Immature natural killer cell (primary cell): Measurements from ENCODE around the gene GLI1. TPM values are rescaled to one million over a fixed set of nuclear protein-coding genes. Genes with fewer than 3 reads are reported as not detected.
A peak's percentile ranks its signal among the peaks of the same experiment; 100 is the strongest.

Source experiments
- DNase-seq, 3 donors: peaks; one replicate each; pipeline ENCODE4 v3.0.0; 2022; ENCODE audit warnings: mixed read lengths in 1 of 3
- H3K27ac Mint-ChIP-seq, 6 donors: one replicate each; pipeline ENCODE4 v1.8.0; 2020; ENCODE audit warnings: mixed read lengths in 6 of 6, mild to moderate bottlenecking in 5 of 6, inconsistent platforms in 4 of 6, moderate library complexity in 3 of 6
- H3K27me3 Mint-ChIP-seq, 3 donors: one replicate each; pipeline ENCODE4 v1.8.0; 2020 to 2021; ENCODE audit warnings: low read depth in 3 of 3, mild to moderate bottlenecking in 3 of 3, mixed read lengths in 3 of 3, moderate library complexity in 3 of 3, inconsistent platforms in 1 of 3
- H3K36me3 Mint-ChIP-seq, 3 donors: one replicate each; pipeline ENCODE4 v1.8.0; 2020; ENCODE audit warnings: mixed read lengths in 3 of 3, inconsistent platforms in 2 of 3, mild to moderate bottlenecking in 2 of 3
- H3K4me1 Mint-ChIP-seq, 2 donors: one replicate each; pipeline ENCODE4 v1.8.0; 2020; ENCODE audit warnings: inconsistent platforms in 2 of 2, mild to moderate bottlenecking in 2 of 2, mixed read lengths in 2 of 2, moderate library complexity in 1 of 2
- H3K4me3 Mint-ChIP-seq, 5 donors: one replicate each; pipeline ENCODE4 v1.8.0; 2020; ENCODE audit warnings: mild to moderate bottlenecking in 5 of 5, mixed read lengths in 5 of 5, inconsistent platforms in 3 of 5, moderate library complexity in 3 of 5
- H3K9me3 Mint-ChIP-seq, 6 donors: one replicate each; pipeline ENCODE4 v1.8.0; 2020; ENCODE audit warnings: mild to moderate bottlenecking in 6 of 6, mixed read lengths in 6 of 6, inconsistent platforms in 4 of 6, moderate library complexity in 3 of 6
- polyA plus RNA-seq, 3 donors: library from polyadenylated mRNA; unstranded; fragments of 300-500 nt; fragmentation: Illumina TruSeq; gene quantifications; one replicate each; pipeline ENCODE4 v1.2.3, GENCODE V29; 2021

Gene GLI1
- polyA plus RNA-seq, 3 donors from 2014 or later = 0.33 to 0.40 TPM; not detected in 1

DNA sequence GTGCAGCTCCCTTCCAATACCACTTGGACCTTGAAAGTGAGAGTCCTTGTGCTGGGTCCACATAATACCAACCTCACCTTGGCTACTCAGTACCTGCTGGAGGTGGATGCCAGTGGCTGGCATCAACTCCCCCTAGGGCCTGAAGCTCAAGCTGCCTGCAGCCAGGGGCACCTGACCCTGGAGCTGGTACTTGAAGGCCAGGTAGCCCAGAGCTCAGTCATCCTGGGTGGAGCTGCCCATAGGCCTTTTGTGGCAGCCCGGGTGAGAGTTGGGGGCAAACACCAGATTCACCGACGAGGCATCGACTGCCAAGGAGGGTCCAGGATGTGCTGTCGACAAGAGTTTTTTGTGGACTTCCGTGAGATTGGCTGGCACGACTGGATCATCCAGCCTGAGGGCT is 10.2 kb upstream of the GLI1 start:
- H3K4me1 Mint-ChIP-seq = no peaks in the 10 kb centered on the region

GRCh38 chr12:57450057-57450456 is 9.5 kb upstream of the GLI1 start:
- Mint-ChIP-seq H3K36me3 (peaks cover 0 to 4% (median 0%) of the 10 kb centered on the region in 3 donors), H3K27ac (no peak overlapping the region), H3K27me3 (peaks cover 0 to 2% (median 2%) of the 10 kb centered on the region in 3 donors)

More for the DNA sequence above, 10.2 kb upstream of the GLI1 start:
- Mint-ChIP-seq H3K4me3 (no peak overlapping the region), H3K27me3 (peaks cover 0 to 2% (median under 1%) of the 10 kb centered on the region in 3 donors), H3K36me3 (peaks cover 0 to 4% (median 0%) of the 10 kb centered on the region in 3 donors), H3K27ac (no peak overlapping the region), H3K9me3 (no peaks in the 10 kb centered on the region)
- no peak for DNase-seq

GRCh38 chr12:57451233-57451778 is 8.3 kb upstream of the GLI1 start:
- Mint-ChIP-seq H3K27me3 (peaks cover 0 to 4% (median 2%) of the 10 kb centered on the region in 3 donors), H3K4me3 (no peak overlapping the region), H3K36me3 (peaks cover 0 to 4% (median 0%) of the 10 kb centered on the region in 3 donors), H3K9me3 (no peaks in the 10 kb centered on the region), H3K27ac (no peak overlapping the region), H3K4me1 (peaks cover 3 to 5% of the 10 kb centered on the region in 2 donors)
- DNase-seq = no peak

More at GRCh38 chr12:57450057-57450456, 9.5 kb upstream of the GLI1 start:
- no peak for DNase-seq
- Mint-ChIP-seq H3K9me3 (no peaks in the 10 kb centered on the region), H3K4me3 (no peak overlapping the region), H3K4me1 (no peaks in the 10 kb centered on the region)

DNA sequence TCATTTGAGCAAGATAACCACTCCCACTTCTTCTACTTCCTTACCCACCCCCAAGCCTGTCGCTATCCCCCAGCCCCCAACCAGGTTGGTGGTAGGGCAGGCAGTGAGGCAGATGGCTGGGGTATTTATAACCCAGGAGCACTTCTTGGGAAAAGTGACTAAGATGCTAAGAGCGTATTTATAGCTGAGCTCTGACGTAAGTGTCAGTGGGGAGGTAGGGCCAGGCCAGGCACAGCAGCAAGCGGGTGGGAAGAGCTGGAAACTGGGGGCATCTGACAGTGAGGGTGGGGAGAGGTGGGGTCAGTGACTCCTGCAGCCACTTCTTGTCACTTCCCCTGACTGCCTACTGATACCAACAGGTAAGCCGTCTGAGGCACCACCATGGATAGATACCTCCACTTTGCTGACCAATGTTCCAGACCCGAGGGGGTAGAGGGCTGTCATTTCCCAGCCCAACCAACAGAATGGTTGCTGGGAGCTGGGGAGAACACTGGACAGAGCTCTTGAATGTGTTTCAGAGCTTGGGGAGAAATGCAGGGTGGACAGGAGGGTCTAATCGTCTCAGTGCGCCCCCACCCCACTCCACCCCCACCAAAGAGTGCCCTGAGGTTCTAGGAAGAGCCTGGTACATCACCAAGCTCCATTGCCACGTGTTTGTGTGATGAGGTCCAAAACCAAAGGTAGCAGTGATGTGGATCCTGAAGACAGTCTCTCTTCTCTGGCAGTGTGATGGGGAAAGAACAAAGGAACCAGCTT is 7.2 kb upstream of the GLI1 start:
- no peak overlapping the region for H3K4me3 Mint-ChIP-seq
- H3K4me1 Mint-ChIP-seq = peaks cover 3 to 6% of the 10 kb centered on the region in 2 donors
- no peak for DNase-seq
- no peaks in the 10 kb centered on the region for H3K36me3 Mint-ChIP-seq
- no peaks in the 10 kb centered on the region for H3K9me3 Mint-ChIP-seq
- peaks cover 0 to 4% (median 4%) of the 10 kb centered on the region in 3 donors for H3K27me3 Mint-ChIP-seq
- no peak overlapping the region for H3K27ac Mint-ChIP-seq

DNA sequence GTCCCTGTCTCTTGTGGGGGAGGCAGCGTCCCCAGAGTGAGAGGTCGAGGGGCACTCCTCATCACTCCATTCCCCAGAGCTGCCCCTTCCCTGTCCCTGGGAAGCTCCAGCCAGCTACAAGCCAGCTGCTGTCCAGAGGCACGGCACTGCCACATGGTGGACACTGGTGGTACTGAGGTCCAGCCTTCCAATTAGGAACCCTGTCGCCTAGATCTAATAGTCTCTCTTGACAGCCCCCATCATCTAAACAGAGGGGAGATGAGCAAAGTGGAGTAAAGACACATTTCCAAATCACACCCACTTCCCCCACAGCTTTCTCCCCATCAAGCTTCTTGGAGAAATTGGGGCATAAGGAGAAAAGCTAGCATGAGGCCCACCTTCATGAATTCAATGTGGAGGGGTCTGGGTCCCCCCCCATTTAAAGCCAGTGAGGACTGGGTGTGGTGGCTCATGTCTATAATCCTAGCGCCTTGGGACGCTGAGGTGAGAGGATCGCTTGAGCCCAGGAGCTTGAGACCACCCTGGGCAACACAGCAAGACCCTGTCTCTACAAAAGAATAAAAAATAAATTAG is 6.6 kb upstream of the GLI1 start:
- H3K36me3 Mint-ChIP-seq = no peaks in the 10 kb centered on the region
- H3K9me3 Mint-ChIP-seq = no peaks in the 10 kb centered on the region
- no peak overlapping the region for H3K4me3 Mint-ChIP-seq
- H3K27me3 Mint-ChIP-seq = peaks cover 0 to 4% (median 4%) of the 10 kb centered on the region in 3 donors
- peaks cover 3 to 6% of the 10 kb centered on the region in 2 donors for H3K4me1 Mint-ChIP-seq
- H3K27ac Mint-ChIP-seq = no peak overlapping the region
- DNase-seq = peak; percentile 40 to 47 (median 40)

- Mint-ChIP-seq H3K27me3 (peaks cover 3 to 4% (median 4%) of the 10 kb centered on the region in 3 donors), H3K36me3 (no peaks in the 10 kb centered on the region), H3K9me3 (no peaks in the 10 kb centered on the region), H3K4me1 (peaks cover 9 to 13% of the 10 kb centered on the region in 2 donors), H3K4me3 (no peak overlapping the region), H3K27ac (no peak overlapping the region)
- DNase-seq = no peak
These were observed 5.4 kb upstream of the GLI1 start for GRCh38 chr12:57454213-57454565.

GRCh38 chr12:57454566-57455373 is 4.8 kb upstream of the GLI1 start, which contains the start of gene INHBE:
INHBE (plus strand) TSS chr12:57455307; CDS start chr12:57455537, 230 bp downstream.
- Mint-ChIP-seq H3K36me3 (no peaks in the 10 kb centered on the region), H3K27me3 (peaks cover 4 to 10% (median 5%) of the 10 kb centered on the region in 3 donors), H3K4me1 (peaks cover 13 to 19% of the 10 kb centered on the region in 2 donors), H3K27ac (no peak within 1 kb of the TSS), H3K4me3 (peak within 1 kb of the TSS in 2 of 5 donors; percentile 38 to 65), H3K9me3 (no peaks in the 10 kb centered on the region)
- DNase-seq = no peak

DNA sequence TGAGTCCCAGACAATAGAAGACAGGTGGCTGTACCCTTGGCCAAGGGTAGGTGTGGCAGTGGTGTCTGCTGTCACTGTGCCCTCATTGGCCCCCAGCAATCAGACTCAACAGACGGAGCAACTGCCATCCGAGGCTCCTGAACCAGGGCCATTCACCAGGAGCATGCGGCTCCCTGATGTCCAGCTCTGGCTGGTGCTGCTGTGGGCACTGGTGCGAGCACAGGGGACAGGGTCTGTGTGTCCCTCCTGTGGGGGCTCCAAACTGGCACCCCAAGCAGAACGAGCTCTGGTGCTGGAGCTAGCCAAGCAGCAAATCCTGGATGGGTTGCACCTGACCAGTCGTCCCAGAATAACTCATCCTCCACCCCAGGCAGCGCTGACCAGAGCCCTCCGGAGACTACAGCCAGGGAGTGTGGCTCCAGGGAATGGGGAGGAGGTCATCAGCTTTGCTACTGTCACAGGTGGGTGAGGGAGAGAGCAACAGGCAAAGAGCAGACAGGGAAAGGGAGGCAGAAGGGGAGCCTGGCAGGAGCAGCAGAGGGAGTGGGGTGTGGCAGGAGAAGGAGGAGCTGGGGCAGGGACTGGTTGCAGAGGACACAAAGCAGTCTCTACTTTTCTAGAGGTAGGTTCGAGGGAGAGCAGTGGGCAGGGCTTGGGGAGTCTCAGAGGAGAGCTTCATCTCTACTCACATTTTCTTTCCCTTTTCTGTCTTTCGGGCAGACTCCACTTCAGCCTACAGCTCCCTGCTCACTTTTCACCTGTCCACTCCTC is 4.0 kb upstream of the GLI1 start:
- H3K27ac Mint-ChIP-seq = no peak overlapping the region
- peaks cover 5 to 14% (median 9%) of the 10 kb centered on the region in 3 donors for H3K27me3 Mint-ChIP-seq
- no peaks in the 10 kb centered on the region for H3K9me3 Mint-ChIP-seq
- peaks cover 18 to 27% of the 10 kb centered on the region in 2 donors for H3K4me1 Mint-ChIP-seq
- DNase-seq = no peak
- H3K4me3 Mint-ChIP-seq = peak overlapping the region in 2 of 5 donors; percentile 38 to 65
- H3K36me3 Mint-ChIP-seq = no peaks in the 10 kb centered on the region

- Mint-ChIP-seq H3K4me3 (peak overlapping the region in 2 of 5 donors; percentile 38 to 65), H3K9me3 (no peaks in the 10 kb centered on the region), H3K36me3 (no peaks in the 10 kb centered on the region), H3K27me3 (peaks cover 5 to 15% (median 9%) of the 10 kb centered on the region in 3 donors), H3K27ac (no peak overlapping the region), H3K4me1 (peaks cover 21 to 33% of the 10 kb centered on the region in 2 donors)
- peak in 2 of 3 donors; percentile 31 to 46 for DNase-seq
These were observed 3.4 kb upstream of the GLI1 start for GRCh38 chr12:57456145-57456700.

GRCh38 chr12:57456737-57457490 is 2.7 kb upstream of the GLI1 start:
- Mint-ChIP-seq H3K4me1 (peaks cover 27 to 40% of the 10 kb centered on the region in 2 donors), H3K27me3 (peaks cover 5 to 17% (median 12%) of the 10 kb centered on the region in 3 donors), H3K4me3 (no peak overlapping the region), H3K9me3 (no peaks in the 10 kb centered on the region), H3K27ac (no peak overlapping the region), H3K36me3 (no peaks in the 10 kb centered on the region)
- no peak for DNase-seq

DNA sequence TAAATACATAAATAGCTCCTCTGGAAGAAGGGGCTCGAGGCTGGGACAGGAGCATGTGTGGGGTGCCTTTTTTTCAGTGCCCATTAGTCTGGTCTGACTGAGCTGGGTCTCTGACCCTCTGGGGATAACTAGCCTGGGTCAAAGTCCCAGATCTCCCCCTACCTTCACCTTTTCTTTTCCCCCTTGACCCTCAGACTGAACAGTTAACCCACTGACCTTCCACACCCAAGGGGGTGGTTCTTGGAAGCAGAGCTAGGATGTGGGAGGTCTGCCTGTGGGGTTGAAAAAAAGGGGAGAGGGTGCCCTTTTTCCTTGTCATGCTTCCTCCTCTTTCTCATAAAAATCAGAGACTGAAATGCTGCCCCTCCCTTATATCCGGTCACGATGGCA is 925 bp upstream of the GLI1 start:
- no peaks in the 10 kb centered on the region for H3K36me3 Mint-ChIP-seq
- peak overlapping the region; percentile 92 to 98 (median 96) for H3K4me3 Mint-ChIP-seq
- peak overlapping the region; percentile 91 to 97 (median 95) for H3K27ac Mint-ChIP-seq
- peaks cover 35 to 55% of the 10 kb centered on the region in 2 donors for H3K4me1 Mint-ChIP-seq
- no peak for DNase-seq
- no peaks in the 10 kb centered on the region for H3K9me3 Mint-ChIP-seq
- H3K27me3 Mint-ChIP-seq = peaks cover 9 to 20% (median 20%) of the 10 kb centered on the region in 3 donors
